ENCODE results near the gene TGIF1. TPM values are rescaled to one million over a fixed set of nuclear protein-coding genes. Genes with fewer than 3 reads are reported as not detected.

TGIF1 gene
- total RNA-seq, 1 experiment from 2014 or later, result 129 TPM

DNA sequence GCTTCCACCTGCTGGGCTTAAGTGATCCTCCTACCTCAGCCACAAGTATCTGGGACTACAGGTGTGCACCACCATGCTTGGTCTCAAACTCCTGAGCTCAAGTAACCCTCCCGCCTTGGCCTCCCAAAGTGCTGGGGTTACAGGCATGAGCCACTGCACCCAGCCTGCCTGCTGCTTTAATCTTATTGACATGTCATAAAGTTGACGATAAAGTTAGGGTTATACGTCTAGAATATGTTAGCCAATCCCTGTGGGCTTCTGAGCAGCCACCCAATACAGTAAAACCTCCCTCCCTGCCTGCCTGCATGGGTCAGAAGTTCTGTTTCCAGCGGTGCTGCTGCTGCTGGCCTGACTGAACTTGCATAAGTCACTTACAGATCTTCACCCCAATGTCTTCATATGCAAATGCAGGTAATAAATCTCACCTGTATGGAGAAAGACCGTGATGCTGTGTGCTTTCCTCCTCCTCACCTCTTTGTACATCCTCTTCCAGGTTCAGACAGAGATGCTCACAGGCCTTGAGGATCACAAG is 30.1 kb downstream of the TGIF1 start:
- TF ChIP-seq CTCF (IDR thresholded peaks at IDR 0.05; ENCODE audit: unreplicated experiment), result no peak
- no peaks in the 10 kb centered on the region for H3K27me3 Mint-ChIP-seq (ENCODE audit: unreplicated experiment)
- H3K4me3 Mint-ChIP-seq (ENCODE audit: low read depth, unreplicated experiment), result no peak overlapping the region
- H3K9me3 Mint-ChIP-seq (ENCODE audit: low read depth, unreplicated experiment), result no peaks in the 10 kb centered on the region
- no TSS peak for BruUV-seq (replicated peaks)
- no peaks in the 10 kb centered on the region for H3K36me3 Mint-ChIP-seq (ENCODE audit: insufficient read depth, unreplicated experiment)
- H3K27ac Mint-ChIP-seq (ENCODE audit: unreplicated experiment), result no peak overlapping the region
- DNase-seq, result no peak
- intact Hi-C loops (cut with micrococcal nuclease; ENCODE audit: unreplicated experiment), result no loop called here
- CTCF ChIA-PET, result interaction anchor here (0.7 kb wide), 1 partner anchor 29 kb away, joined by 3 read pairs; no protein-coding TSS in a partner anchor
- no peaks in the 10 kb centered on the region for H3K4me1 Mint-ChIP-seq (ENCODE audit: low read depth, unreplicated experiment)

DNA sequence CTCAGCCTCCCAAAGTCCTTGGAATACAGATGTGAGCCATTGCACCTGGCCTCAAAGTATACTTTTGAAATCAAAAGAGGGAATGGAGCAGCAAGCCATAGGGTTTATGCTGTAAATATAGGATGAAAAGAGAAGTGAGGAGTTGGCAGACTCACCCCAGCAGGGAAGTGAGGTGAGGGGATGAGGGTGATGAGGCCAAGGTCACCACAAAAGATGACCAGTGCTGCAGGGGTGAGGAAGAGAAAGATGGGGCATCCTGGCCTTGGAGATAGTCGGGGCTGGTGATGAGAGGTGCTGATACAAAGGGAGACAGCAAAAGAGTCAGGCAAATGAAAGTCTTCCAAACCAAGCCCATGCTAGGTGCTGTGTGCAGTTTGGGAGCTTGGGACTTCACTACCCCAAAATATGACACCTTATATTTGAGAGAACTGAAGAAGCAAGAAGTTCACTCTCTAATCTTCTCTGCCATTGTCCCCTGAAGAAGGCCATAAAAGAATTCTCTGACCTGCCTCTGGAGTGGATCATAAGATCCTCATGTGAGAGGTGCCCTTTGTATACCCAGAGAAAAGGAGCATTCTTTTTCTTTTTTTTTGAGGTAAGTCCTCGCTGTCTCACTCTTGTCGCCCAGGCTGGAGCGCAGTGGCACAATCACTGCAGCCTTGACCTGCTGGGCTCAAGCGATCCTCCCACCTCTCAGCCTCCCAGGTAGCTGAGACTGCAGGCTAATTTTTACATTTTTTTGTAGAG is 31.0 kb downstream of the TGIF1 start:
- Mint-ChIP-seq H3K27me3 (ENCODE audit: unreplicated experiment) (no peaks in the 10 kb centered on the region), H3K9me3 (ENCODE audit: low read depth, unreplicated experiment) (no peaks in the 10 kb centered on the region), H3K27ac (ENCODE audit: unreplicated experiment) (no peak overlapping the region), H3K4me1 (ENCODE audit: low read depth, unreplicated experiment) (no peaks in the 10 kb centered on the region), H3K36me3 (ENCODE audit: insufficient read depth, unreplicated experiment) (no peaks in the 10 kb centered on the region), H3K4me3 (ENCODE audit: low read depth, unreplicated experiment) (no peak overlapping the region)
- DNase-seq, result no peak
- no TSS peak for BruUV-seq (replicated peaks)
- CTCF ChIA-PET, result interaction anchor here (0.7 kb wide), 1 partner anchor 28 kb away, joined by 3 read pairs; no protein-coding TSS in a partner anchor
- TF ChIP-seq CTCF (IDR thresholded peaks at IDR 0.05; ENCODE audit: unreplicated experiment), result no peak
- intact Hi-C loops (cut with micrococcal nuclease; ENCODE audit: unreplicated experiment), result no loop called here

GRCh38 chr18:3481696-3482210 is 31.8 kb downstream of the TGIF1 start:
- no TSS peak for BruUV-seq (replicated peaks)
- Mint-ChIP-seq H3K9me3 (ENCODE audit: low read depth, unreplicated experiment) (no peaks in the 10 kb centered on the region), H3K4me1 (ENCODE audit: low read depth, unreplicated experiment) (no peaks in the 10 kb centered on the region), H3K36me3 (ENCODE audit: insufficient read depth, unreplicated experiment) (no peaks in the 10 kb centered on the region), H3K4me3 (ENCODE audit: low read depth, unreplicated experiment) (no peak overlapping the region), H3K27me3 (ENCODE audit: unreplicated experiment) (no peaks in the 10 kb centered on the region), H3K27ac (ENCODE audit: unreplicated experiment) (no peak overlapping the region)
- peak; percentile 36 for DNase-seq
- TF ChIP-seq CTCF (IDR thresholded peaks at IDR 0.05; ENCODE audit: unreplicated experiment), result peak; percentile 42
- CTCF ChIA-PET, result interaction anchor here (0.7 kb wide), 1 partner anchor 27 kb away, joined by 3 read pairs; no protein-coding TSS in a partner anchor
- intact Hi-C loops (cut with micrococcal nuclease; ENCODE audit: unreplicated experiment), result no loop called here

- H3K27me3 Mint-ChIP-seq (ENCODE audit: unreplicated experiment), result no peaks in the 10 kb centered on the region
- no TSS peak for BruUV-seq (replicated peaks)
- intact Hi-C loops (cut with micrococcal nuclease; ENCODE audit: unreplicated experiment), result no loop called here
- no peak overlapping the region for H3K4me3 Mint-ChIP-seq (ENCODE audit: low read depth, unreplicated experiment)
- H3K9me3 Mint-ChIP-seq (ENCODE audit: low read depth, unreplicated experiment), result no peaks in the 10 kb centered on the region
- H3K36me3 Mint-ChIP-seq (ENCODE audit: insufficient read depth, unreplicated experiment), result no peaks in the 10 kb centered on the region
- CTCF ChIA-PET, result interaction anchor here (0.7 kb wide), 1 partner anchor 27 kb away, joined by 3 read pairs; no protein-coding TSS in a partner anchor
- no peak for DNase-seq
- no peak for TF ChIP-seq CTCF (IDR thresholded peaks at IDR 0.05; ENCODE audit: unreplicated experiment)
- H3K27ac Mint-ChIP-seq (ENCODE audit: unreplicated experiment), result no peak overlapping the region
- H3K4me1 Mint-ChIP-seq (ENCODE audit: low read depth, unreplicated experiment), result no peaks in the 10 kb centered on the region
These were observed 32.3 kb downstream of the TGIF1 start for GRCh38 chr18:3482258-3482657.

All from Calu3 (cell line).